Vagina (tissue), 2 donors: ENCODE data around the gene ADORA1. TPM values are rescaled to one million over a fixed set of nuclear protein-coding genes. Genes with fewer than 3 reads are reported as not detected.

ENCODE experiments used
- DNase-seq, 2 donors: peaks; one replicate each; pipeline ENCODE4 v3.0.0-alpha.2; 2017; ENCODE audit errors: extremely low spot score in 2 of 2
- H3K27ac ChIP-seq: fragments of 200-600 bp; sonication (generic); one replicate; pipeline ENCODE4 v1.5.1; 2019
- H3K27me3 ChIP-seq: fragments of 200-600 bp; sonication (generic); one replicate; pipeline ENCODE4 v1.5.1; 2019
- H3K36me3 ChIP-seq, 2 donors: fragments of 200-600 bp; sonication (generic); one replicate each; pipeline ENCODE4 v1.5.1; 2017 to 2019
- H3K4me1 ChIP-seq: fragments of 200-600 bp; sonication (generic); one replicate; pipeline ENCODE4 v1.5.1; 2019
- H3K4me3 ChIP-seq, 2 donors: fragments of 200-600 bp; sonication (generic); 1 replicate in 1 of 2; 2 replicates in 1 of 2; pipeline ENCODE4 v1.5.1; 2016 to 2019
- H3K9me3 ChIP-seq: fragments of 200-600 bp; sonication (generic); one replicate; pipeline ENCODE4 v1.5.1; 2019
- CTCF ChIP-seq, 3 experiments: fragments of 450-650 bp in 2 of 3; fragments of 200-600 bp in 1 of 3; sonication (generic) in 1 of 3; IDR thresholded peaks; one replicate each; pipeline ENCODE4 v1.5.1; 2017 to 2019; ENCODE audit warnings: antibody characterized with exemption in 3 of 3, mild to moderate bottlenecking in 2 of 3, moderate library complexity in 2 of 3
- POLR2A ChIP-seq, 2 donors: fragments of 450-650 bp; IDR thresholded peaks; one replicate each; pipeline ENCODE4 v1.6.1; 2017; ENCODE audit warnings: antibody characterized with exemption in 2 of 2, mild to moderate bottlenecking in 2 of 2, moderate library complexity in 2 of 2
- POLR2AphosphoS5 ChIP-seq, 2 donors: sonication (generic); formaldehyde crosslinking; IDR thresholded peaks; one replicate each; pipeline ENCODE4 v1.9.0; 2017; ENCODE audit warnings: antibody characterized with exemption in 2 of 2, mild to moderate bottlenecking in 2 of 2, low read depth in 1 of 2; ENCODE audit not compliant: insufficient read depth in 1 of 2
- intact Hi-C: fragments of 100-400 bp; cut with DNase I; formaldehyde crosslinking; loops from one replicate; pipeline ENCODE4 v1.15.1; 2023
- total RNA-seq: library from RNA; depleted of rRNA; stranded (reverse); fragments of >200 nt; gene quantifications from one replicate; pipeline ENCODE4 v1.2.3, GENCODE V29; 2016

ADORA1 gene
- total RNA-seq, 1 donor from 2014 or later: 5.2 TPM

DNA sequence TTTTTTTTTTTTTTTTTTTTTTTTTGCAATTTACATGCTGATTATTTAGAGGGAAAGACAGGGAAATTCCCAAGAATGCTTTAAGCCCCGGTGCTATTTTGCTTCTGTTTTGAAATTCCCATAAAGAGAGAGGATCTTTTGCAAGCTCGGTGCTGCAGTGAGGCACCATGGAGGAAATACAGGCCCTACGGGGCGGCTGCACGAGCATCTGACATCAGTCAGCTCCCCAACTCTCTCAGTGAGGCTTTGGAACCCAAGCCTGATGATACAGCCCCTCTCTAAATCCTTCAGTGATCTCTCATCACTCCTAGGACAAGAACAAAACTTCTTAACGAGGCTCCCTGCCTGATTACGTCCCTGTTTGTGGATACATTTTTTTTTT is 59.8 kb downstream of the ADORA1 start:
- no peak for DNase-seq

GRCh38 chr1:203187689-203188264 is 60.3 kb downstream of the ADORA1 start:
- no peaks in the 10 kb centered on the region for H3K36me3 ChIP-seq
- no peaks in the 10 kb centered on the region for H3K9me3 ChIP-seq
- H3K4me3 ChIP-seq: no peak overlapping the region
- no peaks in the 10 kb centered on the region for H3K27me3 ChIP-seq
- intact Hi-C loops: loop anchor here (5.0 kb wide), 1 partner anchor 155 kb away; no protein-coding TSS in a partner anchor
- DNase-seq: no peak
- peaks cover 30% of the 10 kb centered on the region for H3K4me1 ChIP-seq
- TF ChIP-seq POLR2AphosphoS5 (IDR thresholded peaks at IDR 0.05; ENCODE audit: insufficient read depth in 1 of 2, low read depth in 1 of 2) (no peak), CTCF (IDR thresholded peaks at IDR 0.05) (no peak), POLR2A (IDR thresholded peaks at IDR 0.05) (no peak)
- H3K27ac ChIP-seq: peak overlapping the region; percentile 70

More for the DNA sequence above, 59.8 kb downstream of the ADORA1 start:
- TF ChIP-seq POLR2A (IDR thresholded peaks at IDR 0.05) (no peak), POLR2AphosphoS5 (IDR thresholded peaks at IDR 0.05; ENCODE audit: insufficient read depth in 1 of 2, low read depth in 1 of 2) (no peak), CTCF (IDR thresholded peaks at IDR 0.05) (no peak)
- H3K4me1 ChIP-seq: peaks cover 30% of the 10 kb centered on the region
- intact Hi-C loops: loop anchor here (5.0 kb wide), 1 partner anchor 155 kb away; no protein-coding TSS in a partner anchor
- H3K36me3 ChIP-seq: no peaks in the 10 kb centered on the region
- peak overlapping the region; percentile 70 for H3K27ac ChIP-seq
- no peaks in the 10 kb centered on the region for H3K27me3 ChIP-seq
- no peaks in the 10 kb centered on the region for H3K9me3 ChIP-seq
- H3K4me3 ChIP-seq: no peak overlapping the region

DNA sequence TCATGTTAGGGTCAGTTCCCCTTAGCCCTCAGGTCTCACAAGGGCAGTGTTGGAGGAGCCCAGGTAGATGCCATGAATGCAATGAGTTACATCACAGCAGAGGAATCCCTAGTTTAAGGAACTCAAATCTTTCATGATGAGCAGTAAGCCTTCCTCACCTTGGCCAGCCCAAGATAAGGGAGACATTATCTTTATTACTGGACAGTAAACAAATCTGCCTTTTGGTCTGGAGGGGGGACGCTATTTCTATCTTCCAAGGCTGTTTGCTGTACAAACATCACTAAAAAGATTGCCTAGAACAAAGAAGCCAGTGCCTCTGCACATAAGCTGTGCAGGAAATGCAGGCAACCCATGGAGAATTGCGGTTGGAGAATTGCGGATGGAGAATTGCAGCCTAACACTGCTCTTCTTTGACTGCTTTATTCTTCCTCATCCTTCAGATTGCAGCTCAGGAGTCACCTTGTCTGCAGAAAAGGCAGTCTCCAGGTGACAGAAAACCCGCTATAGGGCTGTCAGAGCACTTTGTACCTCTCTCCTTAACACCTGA is 61.2 kb downstream of the ADORA1 start:
- H3K4me3 ChIP-seq: no peak overlapping the region
- no peak for DNase-seq
- no peaks in the 10 kb centered on the region for H3K27me3 ChIP-seq
- H3K27ac ChIP-seq: no peak overlapping the region
- H3K9me3 ChIP-seq: no peaks in the 10 kb centered on the region
- peaks cover 30% of the 10 kb centered on the region for H3K4me1 ChIP-seq
- no peaks in the 10 kb centered on the region for H3K36me3 ChIP-seq
- intact Hi-C loops: loop anchor here (5.0 kb wide), 1 partner anchor 154 kb away; no protein-coding TSS in a partner anchor
- TF ChIP-seq POLR2AphosphoS5 (IDR thresholded peaks at IDR 0.05; ENCODE audit: insufficient read depth in 1 of 2, low read depth in 1 of 2) (no peak), POLR2A (IDR thresholded peaks at IDR 0.05) (no peak), CTCF (IDR thresholded peaks at IDR 0.05) (no peak)

DNA sequence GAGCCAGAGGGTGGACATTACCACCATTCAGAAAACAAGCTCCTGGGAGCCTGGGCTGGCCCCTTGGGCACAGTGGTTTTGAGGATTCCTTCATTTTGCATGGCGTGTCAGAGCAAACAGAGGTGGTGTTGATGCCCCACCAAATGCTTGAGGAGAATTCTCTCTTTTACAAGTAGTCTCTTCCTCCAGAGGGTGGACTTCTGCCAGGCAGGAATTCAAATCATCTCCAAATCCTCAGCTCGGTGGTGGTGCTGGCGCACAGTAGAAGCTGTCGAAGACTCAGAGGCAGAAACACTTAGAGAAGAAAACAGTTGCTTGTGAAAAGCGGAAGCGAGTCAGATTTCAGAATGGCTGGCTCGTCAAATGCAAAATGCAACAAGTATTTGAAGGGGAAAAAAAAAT is 62.4 kb downstream of the ADORA1 start:
- intact Hi-C loops: loop anchor here (5.0 kb wide), 1 partner anchor 152 kb away; no protein-coding TSS in a partner anchor
- TF ChIP-seq POLR2AphosphoS5 (IDR thresholded peaks at IDR 0.05; ENCODE audit: insufficient read depth in 1 of 2, low read depth in 1 of 2) (no peak), POLR2A (IDR thresholded peaks at IDR 0.05) (no peak), CTCF (IDR thresholded peaks at IDR 0.05) (no peak)
- no peaks in the 10 kb centered on the region for H3K27me3 ChIP-seq
- H3K27ac ChIP-seq: no peak overlapping the region
- peaks cover 30% of the 10 kb centered on the region for H3K4me1 ChIP-seq
- H3K4me3 ChIP-seq: no peak overlapping the region
- H3K9me3 ChIP-seq: no peaks in the 10 kb centered on the region
- no peak for DNase-seq
- H3K36me3 ChIP-seq: no peaks in the 10 kb centered on the region

DNA sequence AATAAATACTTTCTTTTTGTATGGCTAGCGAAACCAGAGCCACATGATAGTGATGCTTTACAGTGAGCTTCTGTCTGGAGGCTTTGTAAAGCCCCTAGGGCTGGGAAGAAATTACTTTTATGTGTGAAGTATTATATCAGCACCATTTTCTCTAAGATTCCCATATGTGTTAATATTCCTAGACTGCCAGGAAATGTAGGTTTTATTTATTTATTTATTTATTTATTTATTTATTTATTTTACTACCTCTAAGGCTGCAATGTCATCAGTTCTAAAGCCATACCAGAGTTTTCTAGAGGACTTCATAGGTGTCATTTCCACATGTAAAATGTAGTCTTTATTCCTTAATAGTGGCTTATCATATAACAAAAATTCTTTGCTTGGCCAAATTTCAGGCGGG is 63.4 kb downstream of the ADORA1 start:
- no peak for TF ChIP-seq POLR2A (IDR thresholded peaks at IDR 0.05)
- no peak for TF ChIP-seq POLR2AphosphoS5 (IDR thresholded peaks at IDR 0.05; ENCODE audit: insufficient read depth in 1 of 2, low read depth in 1 of 2)
- TF ChIP-seq CTCF (IDR thresholded peaks at IDR 0.05): no peak
- Histone ChIP-seq H3K36me3 (no peaks in the 10 kb centered on the region), H3K4me3 (no peak overlapping the region), H3K9me3 (no peaks in the 10 kb centered on the region), H3K27me3 (no peaks in the 10 kb centered on the region), H3K27ac (no peak overlapping the region), H3K4me1 (peaks cover 24% of the 10 kb centered on the region)
- DNase-seq: no peak
- intact Hi-C loops: no loop called here
